Central memory CD8-positive, alpha-beta T cell (primary cell): ENCODE measurements around the gene PRKCG.

Source experiments
- ATAC-seq: fragments of 150-1000 bp; cut with Tn5 transposase; replicated peaks from 2 replicates; pipeline ENCODE4 v1.10.0; 2022; ENCODE audit warnings: mild to moderate bottlenecking, moderate FRiP score, moderate number of reproducible peaks; ENCODE audit not compliant: poor library complexity, severe bottlenecking; ENCODE audit errors: extremely low read depth
- DNase-seq, 2 donors: peaks; one replicate each; pipeline ENCODE4 v3.0.0; 2021; ENCODE audit warnings: low spot score in 2 of 2
- H3K27ac Mint-ChIP-seq: one replicate; pipeline ENCODE4 v1.8.0; 2022; ENCODE audit warnings: low read depth, mild to moderate bottlenecking, moderate library complexity, mixed read lengths
- H3K27me3 Mint-ChIP-seq: one replicate; pipeline ENCODE4 v1.8.0; 2022; ENCODE audit warnings: mixed read lengths
- H3K36me3 Mint-ChIP-seq: one replicate; pipeline ENCODE4 v1.8.0; 2022; ENCODE audit warnings: mild to moderate bottlenecking, moderate library complexity, mixed read lengths; ENCODE audit not compliant: insufficient read depth
- H3K4me1 Mint-ChIP-seq: one replicate; pipeline ENCODE4 v1.8.0; 2022; ENCODE audit warnings: mixed read lengths
- H3K4me3 Mint-ChIP-seq: one replicate; pipeline ENCODE4 v1.8.0; 2022; ENCODE audit warnings: mild to moderate bottlenecking, moderate library complexity, mixed read lengths
- H3K9me3 Mint-ChIP-seq: one replicate; pipeline ENCODE4 v1.8.0; 2022; ENCODE audit warnings: mixed read lengths

Gene PRKCG

GRCh38 chr19:53875602-53876325 lies 6.2 kb upstream of the PRKCG start:
- H3K36me3 Mint-ChIP-seq: peaks cover 75% of the 10 kb centered on the region
- no peak for ATAC-seq
- H3K9me3 Mint-ChIP-seq: peaks cover 10% of the 10 kb centered on the region
- DNase-seq: no peak
- H3K27me3 Mint-ChIP-seq: no peaks in the 10 kb centered on the region
- peaks cover 49% of the 10 kb centered on the region for H3K4me1 Mint-ChIP-seq
- peak overlapping the region; percentile 91 for H3K27ac Mint-ChIP-seq
- peak overlapping the region; percentile 60 for H3K4me3 Mint-ChIP-seq

GRCh38 chr19:53876651-53877224 lies 5.3 kb upstream of the PRKCG start:
- H3K27ac Mint-ChIP-seq: peak overlapping the region; percentile 91
- peaks cover 10% of the 10 kb centered on the region for H3K9me3 Mint-ChIP-seq
- H3K4me3 Mint-ChIP-seq: peak overlapping the region; percentile 47
- H3K4me1 Mint-ChIP-seq: peaks cover 40% of the 10 kb centered on the region
- DNase-seq (no peak), ATAC-seq (no peak)
- peaks cover 66% of the 10 kb centered on the region for H3K36me3 Mint-ChIP-seq
- H3K27me3 Mint-ChIP-seq: no peaks in the 10 kb centered on the region

- no peak for ATAC-seq
- DNase-seq: peak in 1 of 2 donors; percentile 14
- Mint-ChIP-seq H3K4me3 (peak overlapping the region; percentile 47), H3K4me1 (peaks cover 38% of the 10 kb centered on the region), H3K27me3 (peaks cover 1% of the 10 kb centered on the region), H3K27ac (peak overlapping the region; percentile 91), H3K36me3 (peaks cover 61% of the 10 kb centered on the region), H3K9me3 (peaks cover 10% of the 10 kb centered on the region)
These were observed 4.6 kb upstream of the PRKCG start for GRCh38 chr19:53877361-53877766.

GRCh38 chr19:53878776-53879139 lies 3.2 kb upstream of the PRKCG start:
- ATAC-seq (no peak), DNase-seq (no peak)
- H3K27me3 Mint-ChIP-seq: peaks cover 15% of the 10 kb centered on the region
- no peak overlapping the region for H3K4me3 Mint-ChIP-seq
- H3K27ac Mint-ChIP-seq: no peak overlapping the region
- peaks cover 28% of the 10 kb centered on the region for H3K4me1 Mint-ChIP-seq
- peaks cover 48% of the 10 kb centered on the region for H3K36me3 Mint-ChIP-seq
- H3K9me3 Mint-ChIP-seq: peaks cover 9% of the 10 kb centered on the region

GRCh38 chr19:53879140-53880081 lies 2.6 kb upstream of the PRKCG start:
- H3K4me3 Mint-ChIP-seq: no peak overlapping the region
- ATAC-seq (peak; percentile 58), DNase-seq (peak; percentile 60 to 66)
- H3K9me3 Mint-ChIP-seq: peaks cover 4% of the 10 kb centered on the region
- no peak overlapping the region for H3K27ac Mint-ChIP-seq
- peaks cover 42% of the 10 kb centered on the region for H3K36me3 Mint-ChIP-seq
- peaks cover 22% of the 10 kb centered on the region for H3K27me3 Mint-ChIP-seq
- peaks cover 25% of the 10 kb centered on the region for H3K4me1 Mint-ChIP-seq

GRCh38 chr19:53880711-53881481 lies 1.1 kb upstream of the PRKCG start:
- Mint-ChIP-seq H3K9me3 (no peaks in the 10 kb centered on the region), H3K4me3 (no peak overlapping the region), H3K27me3 (peaks cover 28% of the 10 kb centered on the region), H3K4me1 (peaks cover 18% of the 10 kb centered on the region), H3K36me3 (peaks cover 27% of the 10 kb centered on the region), H3K27ac (no peak overlapping the region)
- ATAC-seq: no peak
- no peak for DNase-seq

GRCh38 chr19:53882391-53883050 lies 524 bp downstream of the PRKCG start:
- H3K9me3 Mint-ChIP-seq: no peaks in the 10 kb centered on the region
- H3K4me1 Mint-ChIP-seq: peaks cover 7% of the 10 kb centered on the region
- H3K27ac Mint-ChIP-seq: no peak overlapping the region
- no peak overlapping the region for H3K4me3 Mint-ChIP-seq
- ATAC-seq (no peak), DNase-seq (no peak)
- peaks cover 28% of the 10 kb centered on the region for H3K27me3 Mint-ChIP-seq
- H3K36me3 Mint-ChIP-seq: peaks cover 14% of the 10 kb centered on the region

GRCh38 chr19:53883231-53883661 lies 1.2 kb downstream of the PRKCG start:
- no peak for ATAC-seq
- Mint-ChIP-seq H3K27ac (peak overlapping the region; percentile 13), H3K36me3 (peaks cover 11% of the 10 kb centered on the region), H3K27me3 (peaks cover 28% of the 10 kb centered on the region), H3K9me3 (no peaks in the 10 kb centered on the region), H3K4me3 (peak overlapping the region; percentile 31), H3K4me1 (peaks cover 7% of the 10 kb centered on the region)
- DNase-seq: no peak

- DNase-seq (no peak), ATAC-seq (no peak)
- H3K27ac Mint-ChIP-seq: peak overlapping the region; percentile 13
- H3K4me1 Mint-ChIP-seq: peaks cover 7% of the 10 kb centered on the region
- no peaks in the 10 kb centered on the region for H3K9me3 Mint-ChIP-seq
- peaks cover 28% of the 10 kb centered on the region for H3K27me3 Mint-ChIP-seq
- H3K4me3 Mint-ChIP-seq: peak overlapping the region; percentile 31
- H3K36me3 Mint-ChIP-seq: peaks cover 6% of the 10 kb centered on the region
These were observed 1.7 kb downstream of the PRKCG start for GRCh38 chr19:53883741-53884140.

- no peaks in the 10 kb centered on the region for H3K9me3 Mint-ChIP-seq
- H3K4me3 Mint-ChIP-seq: no peak overlapping the region
- H3K27ac Mint-ChIP-seq: peak overlapping the region; percentile 13
- peaks cover 3% of the 10 kb centered on the region for H3K36me3 Mint-ChIP-seq
- ATAC-seq: no peak
- peaks cover 28% of the 10 kb centered on the region for H3K27me3 Mint-ChIP-seq
- DNase-seq: no peak
- peaks cover 7% of the 10 kb centered on the region for H3K4me1 Mint-ChIP-seq
These were observed 2.3 kb downstream of the PRKCG start for GRCh38 chr19:53884256-53884655.

GRCh38 chr19:53885036-53885435 lies 3.0 kb downstream of the PRKCG start:
- Mint-ChIP-seq H3K4me1 (peaks cover 9% of the 10 kb centered on the region), H3K36me3 (peaks cover 3% of the 10 kb centered on the region), H3K27me3 (peaks cover 28% of the 10 kb centered on the region), H3K4me3 (no peak overlapping the region), H3K27ac (no peak overlapping the region), H3K9me3 (no peaks in the 10 kb centered on the region)
- ATAC-seq (no peak), DNase-seq (no peak)
